K562 (cell line): ENCODE data around the gene DDAH1. TPM values are rescaled to one million over a fixed set of nuclear protein-coding genes. Genes with fewer than 3 reads are reported as not detected.

Experiments used
- ATAC-seq: fragments of 200-7000 bp; cut with Tn5 transposase; 3 replicates; pipeline ENCODE4 v1.9.1; 2020; ENCODE audit warnings: moderate library complexity
- BruUV-seq: library from RNA; stranded (reverse); fragments of 400-500 nt; replicated peaks from 2 replicates; lab custom pipeline; 2021; lab: Mats Ljungman, UMichigan
- CTCF ChIA-PET: fragments of 300-600 bp; formaldehyde crosslinking; extraction: SDS; loops from one replicate; lab custom pipeline; 2021; ENCODE audit warnings: low intra/inter-chr PET ratio; lab: Yijun Ruan, JAX
- POLR2A ChIA-PET: fragments of 300-600, 350-650 bp; sonication (Branson Sonifier 250); formaldehyde crosslinking; extraction: SDS; loops from one replicate; lab custom pipeline; 2021; ENCODE audit warnings: antibody characterized with exemption, inconsistent platforms; lab: Yijun Ruan, JAX
- DNase-seq, 4 experiments: peaks; one replicate each; pipeline versions ENCODE4 v3.0.0 to v3.0.0-alpha.2; 2011 to 2018; ENCODE audit warnings: low spot score in 3 of 4, mixed read lengths in 3 of 4; ENCODE audit errors: extremely low read depth in 1 of 4
- FAIRE-seq: peaks from 2 replicates; lab custom pipeline; 2011; peaks lifted over from hg19 to GRCh38; lab: Jason Lieb, UNC
- H2AFZ ChIP-seq: 2 replicates; pipeline ENCODE4 v1.6.0; 2011; ENCODE audit warnings: low read depth, low read length, control low read depth, inconsistent platforms
- H3K27ac ChIP-seq: fragments of 200-600 bp; 3 replicates; pipeline ENCODE4 v1.8.0; 2011; ENCODE audit warnings: low read depth, mild to moderate bottlenecking, control low read depth, inconsistent platforms, low read length, moderate library complexity, mixed read lengths; ENCODE audit errors: extremely low read depth
- H3K27me3 ChIP-seq, 2 experiments: fragments of 300-600 bp in 1 of 2; 2 replicates in 1 of 2; 3 replicates in 1 of 2; pipeline versions ENCODE4 v1.6.0 to v1.8.0; 2011; ENCODE audit warnings: inconsistent platforms in 2 of 2, low read length in 2 of 2, mild to moderate bottlenecking in 1 of 2, mixed read lengths in 1 of 2, moderate library complexity in 1 of 2; ENCODE audit not compliant: control insufficient read depth in 2 of 2, insufficient read depth in 2 of 2
- H3K36me3 ChIP-seq: fragments of 300-600 bp; 3 replicates; pipeline ENCODE4 v1.8.0; 2011; ENCODE audit warnings: mild to moderate bottlenecking, low read length, inconsistent platforms; ENCODE audit not compliant: control insufficient read depth, insufficient read depth
- H3K4me1 ChIP-seq, 2 experiments: fragments of 200-600 bp in 1 of 2; replicated peaks in 1 of 2; 2 replicates in 1 of 2; 3 replicates in 1 of 2; pipeline versions ENCODE4 v1.5.1 to v1.8.0; 2011; ENCODE audit warnings: inconsistent platforms in 2 of 2, low read length in 2 of 2, mild to moderate bottlenecking in 1 of 2, mixed read lengths in 1 of 2, moderate library complexity in 1 of 2; ENCODE audit not compliant: control insufficient read depth in 2 of 2, insufficient read depth in 2 of 2
- H3K4me2 ChIP-seq: 2 replicates; pipeline ENCODE4 v1.6.1; 2011; ENCODE audit warnings: low read length, control low read depth, inconsistent platforms, mixed read lengths; ENCODE audit not compliant: insufficient read depth
- H3K4me3 ChIP-seq: fragments of 200-600 bp; sonication (generic), shearing (Covaris generic); 2 replicates; pipeline ENCODE4 v1.5.1; 2016; ENCODE audit warnings: control low read depth, inconsistent platforms
- H3K79me2 ChIP-seq: fragments of 200-600 bp; 3 replicates; pipeline ENCODE4 v1.8.0; 2011; ENCODE audit warnings: low read length, inconsistent platforms; ENCODE audit not compliant: control insufficient read depth, insufficient read depth
- H3K9ac ChIP-seq, 2 experiments: 2 replicates each; pipeline versions ENCODE4 v1.6.0 to v1.6.1; 2011; ENCODE audit warnings: low read depth in 2 of 2, low read length in 2 of 2, control low read depth in 1 of 2, inconsistent platforms in 1 of 2, mild to moderate bottlenecking in 1 of 2, mixed read lengths in 1 of 2; ENCODE audit not compliant: insufficient read depth in 1 of 2
- H3K9me1 ChIP-seq: one replicate; pipeline ENCODE4 v1.6.0; 2011; ENCODE audit warnings: inconsistent platforms, mild to moderate bottlenecking, low read length, moderate library complexity; ENCODE audit not compliant: control insufficient read depth, insufficient read depth
- H3K9me3 ChIP-seq: replicated peaks from 2 replicates; pipeline ENCODE4 v1.5.1; 2011; ENCODE audit warnings: low read depth, low read length, inconsistent platforms; ENCODE audit not compliant: control insufficient read depth, insufficient read depth
- H4K20me1 ChIP-seq: replicated peaks from 2 replicates; pipeline ENCODE4 v1.6.1; 2011; ENCODE audit warnings: low read length, inconsistent platforms, mixed read lengths; ENCODE audit not compliant: control insufficient read depth, insufficient read depth
- CCNT2 ChIP-seq: IDR thresholded peaks from 2 replicates; pipeline ENCODE4 v1.6.1; 2011; ENCODE audit warnings: borderline replicate concordance, low read depth, mild to moderate bottlenecking, moderate library complexity, mixed read lengths, low read length; ENCODE audit not compliant: insufficient read length; ENCODE audit errors: extremely low read depth
- PHF21A ChIP-seq: fragments of 450-650 bp; IDR thresholded peaks from 2 replicates; pipeline ENCODE4 v1.6.1; 2017; ENCODE audit warnings: low read depth, borderline replicate concordance
- PKNOX1 ChIP-seq: fragments of 450-650 bp; IDR thresholded peaks from 2 replicates; pipeline ENCODE4 v1.6.1; 2016
- RAD21 ChIP-seq, 2 experiments: fragments of 250-450 bp in 1 of 2; fragments of 450-650 bp in 1 of 2; sonication (Bioruptor Pico) in 1 of 2; formaldehyde crosslinking in 1 of 2; IDR thresholded peaks in 1 of 2; conservative IDR thresholded peaks in 1 of 2; 2 replicates each; pipeline versions ENCODE4 v1.4.0 to v1.8.0; 2020 to 2022; ENCODE audit warnings: mild to moderate bottlenecking in 2 of 2, moderate library complexity in 1 of 2
- SRSF7 ChIP-seq: fragments of 200-400 bp; formaldehyde crosslinking; optimal IDR thresholded peaks from 2 replicates; pipeline ENCODE3; 2017; ENCODE audit warnings: mild to moderate bottlenecking, low read depth, low read length
- ZKSCAN1 ChIP-seq: fragments of 150-350 bp; IDR thresholded peaks from 2 replicates; pipeline ENCODE4 v1.6.1; 2016; ENCODE audit warnings: low read depth, low read length
- ZNF57 ChIP-seq: fragments of 450-650 bp; formaldehyde crosslinking; IDR thresholded peaks from 2 replicates; pipeline ENCODE4 v1.4.0; 2020; ENCODE audit warnings: mild to moderate bottlenecking, moderate library complexity
- ZNF79 ChIP-seq: fragments of 250-450 bp; sonication (Bioruptor Pico); IDR thresholded peaks from 2 replicates; pipeline ENCODE4 v1.4.0; 2020; ENCODE audit warnings: low read depth, mild to moderate bottlenecking, moderate library complexity
- in situ Hi-C: fragments of 300-500 bp; cut with MboI; formaldehyde crosslinking; loops from 4 replicates; pipeline ENCODE4 v1.15.0; 2018; ENCODE audit warnings: inconsistent platforms, mixed read lengths
- intact Hi-C: fragments of 100-400 bp; cut with micrococcal nuclease; formaldehyde crosslinking; loops from 2 replicates; pipeline ENCODE4 v1.14.2; 2022
- polyA plus RNA-seq, 8 experiments: library from polyadenylated mRNA; depleted of rRNA in 4 of 8; stranded (reverse) in 5 of 8; unstranded in 3 of 8; fragments of >200 nt; fragmentation: Nextera tagmentation in 2 of 8; fragmentation: Illumina TruSeq in 1 of 8; extraction: Ambion mirVana in 2 of 8; extraction: Trizol in 1 of 8; gene quantifications; 2 replicates each; pipeline versions ENCODE4 v1.2.1 to v1.2.3, GENCODE V29; 2011 to 2014; ENCODE audit warnings: inconsistent platforms in 1 of 8, missing spikeins in 1 of 8
- total RNA-seq, 7 experiments: library from RNA; depleted of rRNA in 6 of 7; stranded (reverse); fragments of >200 nt in 6 of 7; fragmentation: Illumina TruSeq in 2 of 7; extraction: Trizol in 2 of 7; gene quantifications; 2 replicates each; pipeline versions ENCODE4 v1.2.1 to v1.2.3, GENCODE V29; 2011 to 2021; ENCODE audit warnings: low replicate concordance in 1 of 7
- TF ChIP-seq, protein P1 (sequence below): fragments of 200-800 bp; sonication (Bioruptor generic); IDR thresholded peaks from 2 replicates; pipeline ENCODE4 v1.6.1; 2016; ENCODE audit warnings: missing genetic modification characterization, missing compliant biosample characterization
- TF ChIP-seq, protein P2 (sequence below): fragments of 250-450 bp; sonication (Bioruptor Pico); IDR thresholded peaks from 2 replicates; pipeline ENCODE4 v1.4.0; 2020
- TF ChIP-seq, protein P3 (sequence below): sonication (generic); formaldehyde crosslinking; IDR thresholded peaks from 2 replicates; pipeline ENCODE4 v1.9.0; 2022; ENCODE audit warnings: mild to moderate bottlenecking, missing genetic modification reagents

DDAH1 gene
- total and polyA plus RNA-seq, 9 of the 15 experiments (the other 6 are each of a cell fraction or from before 2014, with no cell fraction given), result 0.04 to 0.24 (median 0.10) TPM

DNA sequence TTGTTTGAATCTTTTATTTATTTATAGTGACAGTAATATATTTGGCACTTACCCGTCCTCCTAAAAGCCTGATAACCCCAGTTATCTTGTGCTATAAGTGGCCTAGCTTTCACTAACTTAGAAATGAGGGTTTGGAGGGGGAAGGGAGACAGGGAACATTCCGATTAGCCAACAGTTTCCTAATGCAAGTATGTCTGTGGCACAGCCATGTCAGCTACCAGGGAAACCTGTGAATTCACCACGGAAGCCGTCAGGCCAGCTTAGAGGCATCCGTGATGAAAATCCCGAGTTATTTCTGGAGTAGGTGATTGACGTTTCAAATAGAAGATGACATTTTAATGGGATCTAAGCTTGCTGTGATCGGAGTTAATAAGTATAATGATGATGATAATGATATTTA is 149.2 kb downstream of the DDAH1 start (continued):
- TF ChIP-seq, protein P1, sequence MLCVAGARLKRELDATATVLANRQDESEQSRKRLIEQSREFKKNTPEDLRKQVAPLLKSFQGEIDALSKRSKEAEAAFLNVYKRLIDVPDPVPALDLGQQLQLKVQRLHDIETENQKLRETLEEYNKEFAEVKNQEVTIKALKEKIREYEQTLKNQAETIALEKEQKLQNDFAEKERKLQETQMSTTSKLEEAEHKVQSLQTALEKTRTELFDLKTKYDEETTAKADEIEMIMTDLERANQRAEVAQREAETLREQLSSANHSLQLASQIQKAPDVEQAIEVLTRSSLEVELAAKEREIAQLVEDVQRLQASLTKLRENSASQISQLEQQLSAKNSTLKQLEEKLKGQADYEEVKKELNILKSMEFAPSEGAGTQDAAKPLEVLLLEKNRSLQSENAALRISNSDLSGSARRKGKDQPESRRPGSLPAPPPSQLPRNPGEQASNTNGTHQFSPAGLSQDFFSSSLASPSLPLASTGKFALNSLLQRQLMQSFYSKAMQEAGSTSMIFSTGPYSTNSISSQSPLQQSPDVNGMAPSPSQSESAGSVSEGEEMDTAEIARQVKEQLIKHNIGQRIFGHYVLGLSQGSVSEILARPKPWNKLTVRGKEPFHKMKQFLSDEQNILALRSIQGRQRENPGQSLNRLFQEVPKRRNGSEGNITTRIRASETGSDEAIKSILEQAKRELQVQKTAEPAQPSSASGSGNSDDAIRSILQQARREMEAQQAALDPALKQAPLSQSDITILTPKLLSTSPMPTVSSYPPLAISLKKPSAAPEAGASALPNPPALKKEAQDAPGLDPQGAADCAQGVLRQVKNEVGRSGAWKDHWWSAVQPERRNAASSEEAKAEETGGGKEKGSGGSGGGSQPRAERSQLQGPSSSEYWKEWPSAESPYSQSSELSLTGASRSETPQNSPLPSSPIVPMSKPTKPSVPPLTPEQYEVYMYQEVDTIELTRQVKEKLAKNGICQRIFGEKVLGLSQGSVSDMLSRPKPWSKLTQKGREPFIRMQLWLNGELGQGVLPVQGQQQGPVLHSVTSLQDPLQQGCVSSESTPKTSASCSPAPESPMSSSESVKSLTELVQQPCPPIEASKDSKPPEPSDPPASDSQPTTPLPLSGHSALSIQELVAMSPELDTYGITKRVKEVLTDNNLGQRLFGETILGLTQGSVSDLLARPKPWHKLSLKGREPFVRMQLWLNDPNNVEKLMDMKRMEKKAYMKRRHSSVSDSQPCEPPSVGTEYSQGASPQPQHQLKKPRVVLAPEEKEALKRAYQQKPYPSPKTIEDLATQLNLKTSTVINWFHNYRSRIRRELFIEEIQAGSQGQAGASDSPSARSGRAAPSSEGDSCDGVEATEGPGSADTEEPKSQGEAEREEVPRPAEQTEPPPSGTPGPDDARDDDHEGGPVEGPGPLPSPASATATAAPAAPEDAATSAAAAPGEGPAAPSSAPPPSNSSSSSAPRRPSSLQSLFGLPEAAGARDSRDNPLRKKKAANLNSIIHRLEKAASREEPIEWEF, result no peak
- TF ChIP-seq SRSF7, result no peak

DNA sequence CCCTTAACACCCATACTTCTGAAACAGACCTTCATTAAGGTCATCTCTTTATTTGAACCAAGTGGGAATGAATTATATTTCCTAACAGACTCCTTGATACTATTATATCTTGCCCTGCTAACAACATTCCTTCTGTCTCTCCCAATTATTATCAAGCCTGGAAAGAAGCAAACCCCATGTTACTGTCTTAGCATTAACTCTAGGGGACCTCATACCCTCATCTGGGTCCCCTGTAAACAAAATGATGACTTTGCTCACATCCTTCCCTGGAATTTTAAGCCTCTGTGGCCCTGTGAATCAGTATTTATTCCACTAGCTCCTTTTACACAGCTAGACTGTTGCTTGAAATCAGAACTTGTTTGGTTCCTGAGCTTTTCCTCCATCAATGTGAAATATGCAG is 150.2 kb downstream of the DDAH1 start:
- H3K9me3 ChIP-seq, result no peaks in the 10 kb centered on the region
- H2AFZ ChIP-seq, result no peak overlapping the region
- ATAC-seq, result no peak
- no peak for FAIRE-seq
- no peak overlapping the region for H3K4me2 ChIP-seq
- TF ChIP-seq RAD21 (CRISPR knock-in tag; conservative IDR thresholded peaks at IDR 0.05 in 1 of 2, IDR thresholded peaks at IDR 0.05 in 1 of 2) (no peak), ZKSCAN1 (no peak), ZNF79 (CRISPR knock-in tag) (no peak), ZNF57 (CRISPR knock-in tag) (no peak), PKNOX1 (no peak), PHF21A (no peak), CCNT2 (no peak)
- TF ChIP-seq, protein P2, sequence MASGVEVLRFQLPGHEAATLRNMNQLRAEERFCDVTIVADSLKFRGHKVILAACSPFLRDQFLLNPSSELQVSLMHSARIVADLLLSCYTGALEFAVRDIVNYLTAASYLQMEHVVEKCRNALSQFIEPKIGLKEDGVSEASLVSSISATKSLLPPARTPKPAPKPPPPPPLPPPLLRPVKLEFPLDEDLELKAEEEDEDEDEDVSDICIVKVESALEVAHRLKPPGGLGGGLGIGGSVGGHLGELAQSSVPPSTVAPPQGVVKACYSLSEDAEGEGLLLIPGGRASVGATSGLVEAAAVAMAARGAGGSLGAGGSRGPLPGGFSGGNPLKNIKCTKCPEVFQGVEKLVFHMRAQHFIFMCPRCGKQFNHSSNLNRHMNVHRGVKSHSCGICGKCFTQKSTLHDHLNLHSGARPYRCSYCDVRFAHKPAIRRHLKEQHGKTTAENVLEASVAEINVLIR (CRISPR knock-in tag), result no peak
- TF ChIP-seq, protein P3, sequence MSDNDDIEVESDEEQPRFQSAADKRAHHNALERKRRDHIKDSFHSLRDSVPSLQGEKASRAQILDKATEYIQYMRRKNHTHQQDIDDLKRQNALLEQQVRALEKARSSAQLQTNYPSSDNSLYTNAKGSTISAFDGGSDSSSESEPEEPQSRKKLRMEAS (CRISPR knock-in tag), result no peak
- no peak overlapping the region for H3K27ac ChIP-seq
- BruUV-seq, result no TSS peak
- no peak overlapping the region for H3K4me3 ChIP-seq
- H4K20me1 ChIP-seq, result no peaks in the 10 kb centered on the region
- POLR2A ChIA-PET, result no interaction called here
- no peak for DNase-seq
- CTCF ChIA-PET, result no interaction called here
- no peaks in the 10 kb centered on the region for H3K79me2 ChIP-seq
- no peaks in the 10 kb centered on the region for H3K4me1 ChIP-seq
- in situ Hi-C loops (no loop called here), intact Hi-C loops (no loop called here)
- peaks cover 7 to 15% of the 10 kb centered on the region in 2 experiments; a peak in 2 of 5 replicates for H3K27me3 ChIP-seq
- no peaks in the 10 kb centered on the region for H3K9me1 ChIP-seq
- no peak overlapping the region for H3K9ac ChIP-seq
- H3K36me3 ChIP-seq, result no peaks in the 10 kb centered on the region
